HL-60 (cell line): ENCODE results near the gene RALBP1.

Experiments
- DNase-seq, 2 experiments: peaks; one replicate each; pipeline ENCODE4 v3.0.0-alpha.2; 2010 to 2020; ENCODE audit warnings: low read depth in 1 of 2, low spot score in 1 of 2
- H3K27ac ChIP-seq: fragments of 250-450 bp; sonication (Bioruptor Pico); replicated peaks from 2 replicates; pipeline ENCODE4 v1.5.1; 2020; ENCODE audit warnings: mild to moderate bottlenecking, moderate library complexity
- H3K27me3 ChIP-seq: fragments of 250-450 bp; sonication (Bioruptor Pico); 2 replicates; pipeline ENCODE4 v1.5.1; 2021; ENCODE audit warnings: mild to moderate bottlenecking, moderate library complexity; ENCODE audit not compliant: insufficient read depth, poor library complexity, severe bottlenecking
- H3K4me3 ChIP-seq: replicated peaks from 2 replicates; pipeline ENCODE4 v1.5.1; 2011; ENCODE audit warnings: mild to moderate bottlenecking, control low read depth, low read length; ENCODE audit not compliant: insufficient read depth
- GABPA ChIP-seq: IDR thresholded peaks from 2 replicates; pipeline ENCODE4 v1.6.1; 2012; ENCODE audit warnings: low read depth
- POLR2AphosphoS5 ChIP-seq: IDR thresholded peaks from 2 replicates; pipeline ENCODE4 v1.6.1; 2012; ENCODE audit warnings: low read depth
- SPI1 ChIP-seq: IDR thresholded peaks from 2 replicates; pipeline ENCODE4 v1.6.1; 2012; ENCODE audit warnings: low read depth, mild to moderate bottlenecking, borderline replicate concordance
- TF ChIP-seq, protein P1 (sequence below): IDR thresholded peaks from one replicate; pipeline ENCODE4 v1.5.1; 2011; ENCODE audit warnings: low read length, control low read depth, inconsistent platforms; ENCODE audit not compliant: insufficient read depth
- TF ChIP-seq, protein P2 (sequence below): IDR thresholded peaks from 2 replicates; pipeline ENCODE4 v1.6.1; 2012; ENCODE audit warnings: low read depth; ENCODE audit not compliant: insufficient replicate concordance

RALBP1 gene

DNA sequence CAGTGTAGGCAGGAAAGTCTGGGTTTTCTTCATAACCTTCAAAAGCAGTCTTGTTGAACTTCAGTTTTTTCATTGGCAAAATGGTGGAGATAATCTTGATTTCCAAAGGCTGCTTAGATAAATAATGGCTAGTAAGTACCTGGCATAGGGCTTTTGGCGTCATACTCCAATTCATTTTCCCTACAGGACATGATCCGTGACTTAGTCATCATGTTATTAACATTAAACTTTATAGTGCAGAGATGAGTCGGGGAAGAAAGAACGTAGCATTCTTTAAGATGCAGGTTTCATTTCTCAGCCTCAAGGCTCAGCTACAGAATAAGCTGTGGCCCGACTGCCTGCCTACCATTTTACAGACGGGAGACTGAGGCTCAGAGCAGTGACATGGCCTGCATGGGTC lies 64.0 kb downstream of the RALBP1 start:
- no peak overlapping the region for H3K27ac ChIP-seq
- no peak for DNase-seq
- H3K27me3 ChIP-seq, result no peaks in the 10 kb centered on the region
- no peak overlapping the region for H3K4me3 ChIP-seq
- TF ChIP-seq SPI1 (no peak), POLR2AphosphoS5 (no peak), GABPA (no peak)
- TF ChIP-seq, protein P1, sequence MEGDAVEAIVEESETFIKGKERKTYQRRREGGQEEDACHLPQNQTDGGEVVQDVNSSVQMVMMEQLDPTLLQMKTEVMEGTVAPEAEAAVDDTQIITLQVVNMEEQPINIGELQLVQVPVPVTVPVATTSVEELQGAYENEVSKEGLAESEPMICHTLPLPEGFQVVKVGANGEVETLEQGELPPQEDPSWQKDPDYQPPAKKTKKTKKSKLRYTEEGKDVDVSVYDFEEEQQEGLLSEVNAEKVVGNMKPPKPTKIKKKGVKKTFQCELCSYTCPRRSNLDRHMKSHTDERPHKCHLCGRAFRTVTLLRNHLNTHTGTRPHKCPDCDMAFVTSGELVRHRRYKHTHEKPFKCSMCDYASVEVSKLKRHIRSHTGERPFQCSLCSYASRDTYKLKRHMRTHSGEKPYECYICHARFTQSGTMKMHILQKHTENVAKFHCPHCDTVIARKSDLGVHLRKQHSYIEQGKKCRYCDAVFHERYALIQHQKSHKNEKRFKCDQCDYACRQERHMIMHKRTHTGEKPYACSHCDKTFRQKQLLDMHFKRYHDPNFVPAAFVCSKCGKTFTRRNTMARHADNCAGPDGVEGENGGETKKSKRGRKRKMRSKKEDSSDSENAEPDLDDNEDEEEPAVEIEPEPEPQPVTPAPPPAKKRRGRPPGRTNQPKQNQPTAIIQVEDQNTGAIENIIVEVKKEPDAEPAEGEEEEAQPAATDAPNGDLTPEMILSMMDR, result no peak
- TF ChIP-seq, protein P2, sequence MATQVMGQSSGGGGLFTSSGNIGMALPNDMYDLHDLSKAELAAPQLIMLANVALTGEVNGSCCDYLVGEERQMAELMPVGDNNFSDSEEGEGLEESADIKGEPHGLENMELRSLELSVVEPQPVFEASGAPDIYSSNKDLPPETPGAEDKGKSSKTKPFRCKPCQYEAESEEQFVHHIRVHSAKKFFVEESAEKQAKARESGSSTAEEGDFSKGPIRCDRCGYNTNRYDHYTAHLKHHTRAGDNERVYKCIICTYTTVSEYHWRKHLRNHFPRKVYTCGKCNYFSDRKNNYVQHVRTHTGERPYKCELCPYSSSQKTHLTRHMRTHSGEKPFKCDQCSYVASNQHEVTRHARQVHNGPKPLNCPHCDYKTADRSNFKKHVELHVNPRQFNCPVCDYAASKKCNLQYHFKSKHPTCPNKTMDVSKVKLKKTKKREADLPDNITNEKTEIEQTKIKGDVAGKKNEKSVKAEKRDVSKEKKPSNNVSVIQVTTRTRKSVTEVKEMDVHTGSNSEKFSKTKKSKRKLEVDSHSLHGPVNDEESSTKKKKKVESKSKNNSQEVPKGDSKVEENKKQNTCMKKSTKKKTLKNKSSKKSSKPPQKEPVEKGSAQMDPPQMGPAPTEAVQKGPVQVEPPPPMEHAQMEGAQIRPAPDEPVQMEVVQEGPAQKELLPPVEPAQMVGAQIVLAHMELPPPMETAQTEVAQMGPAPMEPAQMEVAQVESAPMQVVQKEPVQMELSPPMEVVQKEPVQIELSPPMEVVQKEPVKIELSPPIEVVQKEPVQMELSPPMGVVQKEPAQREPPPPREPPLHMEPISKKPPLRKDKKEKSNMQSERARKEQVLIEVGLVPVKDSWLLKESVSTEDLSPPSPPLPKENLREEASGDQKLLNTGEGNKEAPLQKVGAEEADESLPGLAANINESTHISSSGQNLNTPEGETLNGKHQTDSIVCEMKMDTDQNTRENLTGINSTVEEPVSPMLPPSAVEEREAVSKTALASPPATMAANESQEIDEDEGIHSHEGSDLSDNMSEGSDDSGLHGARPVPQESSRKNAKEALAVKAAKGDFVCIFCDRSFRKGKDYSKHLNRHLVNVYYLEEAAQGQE, result no peak

DNA sequence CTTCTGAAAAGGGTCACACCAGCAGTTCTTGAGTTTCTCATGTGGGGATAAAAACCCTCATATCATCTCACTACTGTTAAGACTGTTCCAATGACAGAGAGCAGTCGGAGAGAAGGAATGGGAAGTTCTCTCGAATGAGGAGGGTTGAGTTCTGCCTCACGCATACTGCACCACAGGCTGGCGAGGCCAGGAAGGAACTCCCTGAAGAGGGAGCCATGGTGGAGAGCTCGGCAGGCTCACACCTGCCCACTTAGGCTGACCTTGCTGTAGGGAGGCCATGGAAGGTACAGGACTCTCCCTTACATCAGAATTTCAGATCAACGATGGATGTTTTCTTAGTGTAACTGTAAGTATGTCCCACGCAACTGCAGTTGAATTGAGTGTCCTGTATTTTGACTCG lies 64.6 kb downstream of the RALBP1 start:
- no peaks in the 10 kb centered on the region for H3K27me3 ChIP-seq
- no peak for TF ChIP-seq GABPA
- no peak for DNase-seq
- H3K4me3 ChIP-seq, result no peak overlapping the region
- H3K27ac ChIP-seq, result no peak overlapping the region

DNA sequence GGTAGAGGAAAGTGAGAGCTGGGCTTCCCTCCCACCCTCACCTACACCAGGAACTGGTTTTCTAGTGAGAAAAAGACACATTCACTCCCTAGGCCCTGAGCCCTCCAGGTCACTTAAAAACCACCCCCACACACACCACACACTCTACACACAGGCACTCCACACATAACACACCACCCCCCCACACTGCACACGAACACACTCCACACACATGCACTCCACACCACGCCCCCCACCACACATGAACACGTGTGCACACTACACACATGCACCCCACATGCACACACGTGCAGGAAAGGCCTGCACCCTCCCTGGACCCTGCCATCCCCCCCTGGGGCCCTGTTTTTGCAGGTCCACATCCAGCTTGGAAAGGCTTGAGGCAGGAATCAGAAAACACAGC lies 67.6 kb downstream of the RALBP1 start:
- Histone ChIP-seq H3K27ac (no peak overlapping the region), H3K27me3 (no peaks in the 10 kb centered on the region), H3K4me3 (no peak overlapping the region)
- TF ChIP-seq GABPA (no peak), POLR2AphosphoS5 (no peak)
- TF ChIP-seq, protein P2, result no peak
- TF ChIP-seq, protein P1, result no peak
- DNase-seq, result no peak

DNA sequence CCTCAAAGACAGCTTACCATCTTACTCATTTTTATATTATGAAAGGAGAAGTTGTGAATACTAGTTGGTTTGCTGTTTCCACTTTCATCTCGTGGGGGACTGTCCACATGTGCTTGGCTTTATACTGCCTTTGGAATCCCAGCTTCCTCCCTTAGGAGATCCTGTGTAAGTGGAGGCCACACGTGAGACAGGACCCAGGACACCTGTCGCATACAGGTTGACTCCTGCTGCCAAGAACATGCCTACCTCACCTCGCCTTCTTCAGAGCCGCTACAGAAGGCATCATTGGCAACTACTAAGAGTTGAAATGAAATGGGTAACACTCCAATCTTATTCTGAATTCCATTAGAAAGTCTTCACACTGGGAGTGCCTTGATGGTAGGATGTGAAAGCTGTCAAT lies 69.7 kb downstream of the RALBP1 start:
- H3K27ac ChIP-seq, result no peak overlapping the region
- TF ChIP-seq POLR2AphosphoS5 (no peak), GABPA (no peak), SPI1 (no peak)
- TF ChIP-seq, protein P2, result no peak
- TF ChIP-seq, protein P1, result no peak
- no peak for DNase-seq
- no peaks in the 10 kb centered on the region for H3K27me3 ChIP-seq
- no peak overlapping the region for H3K4me3 ChIP-seq
